Endodermal cell (in vitro differentiated cells): ENCODE data around the gene PCBP4. TPM values are rescaled to one million over a fixed set of nuclear protein-coding genes. Genes with fewer than 3 reads are reported as not detected.

Experiments used
- DNase-seq: peaks from one replicate; pipeline ENCODE4 v3.0.0-alpha.2; 2017
- H3K27ac ChIP-seq: 2 replicates; pipeline ENCODE4 v1.5.1; 2013; ENCODE audit warnings: mild to moderate bottlenecking, low read depth, low read length, moderate library complexity
- H3K27me3 ChIP-seq: 2 replicates; pipeline ENCODE4 v1.6.1; 2013; ENCODE audit warnings: mild to moderate bottlenecking, low read length, moderate library complexity; ENCODE audit not compliant: insufficient read depth, control insufficient read depth, poor library complexity, severe bottlenecking
- H3K36me3 ChIP-seq: 2 replicates; pipeline ENCODE4 v1.7.0; 2013; ENCODE audit warnings: mild to moderate bottlenecking, low read length, moderate library complexity; ENCODE audit not compliant: control insufficient read depth, insufficient read depth
- H3K4me1 ChIP-seq: one replicate; pipeline ENCODE4 v1.7.0; 2013; ENCODE audit warnings: low read length; ENCODE audit not compliant: control insufficient read depth, insufficient read depth
- H3K4me3 ChIP-seq: 2 replicates; pipeline ENCODE4 v1.5.1; 2013; ENCODE audit warnings: mild to moderate bottlenecking, low read length, moderate library complexity
- H3K9ac ChIP-seq: 2 replicates; pipeline ENCODE4 v1.6.1; 2013; ENCODE audit warnings: mild to moderate bottlenecking, low read length, moderate library complexity; ENCODE audit not compliant: poor library complexity, severe bottlenecking; ENCODE audit errors: extremely low read depth
- H3K9me3 ChIP-seq: 2 replicates; pipeline ENCODE4 v1.6.1; 2013; ENCODE audit warnings: mild to moderate bottlenecking, low read length, moderate library complexity; ENCODE audit not compliant: control insufficient read depth
- H3K27ac Mint-ChIP-seq: 2 replicates; pipeline ENCODE4 v1.8.0; 2020; ENCODE audit warnings: mixed read lengths
- H3K27me3 Mint-ChIP-seq: 2 replicates; pipeline ENCODE4 v1.8.0; 2021; ENCODE audit warnings: mild to moderate bottlenecking, mixed read lengths; ENCODE audit not compliant: insufficient read depth
- H3K36me3 Mint-ChIP-seq: 2 replicates; pipeline ENCODE4 v1.8.0; 2020; ENCODE audit warnings: low read depth, mixed read lengths
- H3K4me1 Mint-ChIP-seq: 2 replicates; pipeline ENCODE4 v1.8.0; 2020; ENCODE audit warnings: mixed read lengths
- H3K4me3 Mint-ChIP-seq: 2 replicates; pipeline ENCODE4 v1.8.0; 2020; ENCODE audit warnings: mild to moderate bottlenecking, moderate library complexity, mixed read lengths
- H3K9me3 Mint-ChIP-seq: 2 replicates; pipeline ENCODE4 v1.8.0; 2020; ENCODE audit warnings: mild to moderate bottlenecking, mixed read lengths
- WGBS, 2 experiments: methylation state at CpG; one replicate each; pipeline versions ENCODE4 v1.1.5 to v1.1.7; 2013; ENCODE audit warnings: missing lambda C conversion rate in 2 of 2, mixed read lengths in 1 of 2; ENCODE audit not compliant: insufficient coverage in 1 of 2, insufficient read length in 1 of 2; 5-methylcytosine and 5-hydroxymethylcytosine counted together
- total RNA-seq, 2 donors: library from RNA; stranded (reverse); fragmentation: NEBNext Ultra II Directional in 1 of 2; extraction: Animal tissue kit (Norgen Biotek cat#: 25700) in 1 of 2; gene quantifications; 2 replicates in 1 of 2; 3 replicates in 1 of 2; pipeline ENCODE4 v1.2.1, GENCODE V29; 2021
- TF ChIP-seq, protein P1 (sequence below): fragments of 200-600 bp; sonication (generic); conservative IDR thresholded peaks from 2 replicates; pipeline ENCODE4 v1.5.0; 2021; ENCODE audit warnings: antibody characterized with exemption, mild to moderate bottlenecking

Gene PCBP4
- total RNA-seq, 2 donors from 2014 or later: 54.1 to 68.1 TPM

DNA sequence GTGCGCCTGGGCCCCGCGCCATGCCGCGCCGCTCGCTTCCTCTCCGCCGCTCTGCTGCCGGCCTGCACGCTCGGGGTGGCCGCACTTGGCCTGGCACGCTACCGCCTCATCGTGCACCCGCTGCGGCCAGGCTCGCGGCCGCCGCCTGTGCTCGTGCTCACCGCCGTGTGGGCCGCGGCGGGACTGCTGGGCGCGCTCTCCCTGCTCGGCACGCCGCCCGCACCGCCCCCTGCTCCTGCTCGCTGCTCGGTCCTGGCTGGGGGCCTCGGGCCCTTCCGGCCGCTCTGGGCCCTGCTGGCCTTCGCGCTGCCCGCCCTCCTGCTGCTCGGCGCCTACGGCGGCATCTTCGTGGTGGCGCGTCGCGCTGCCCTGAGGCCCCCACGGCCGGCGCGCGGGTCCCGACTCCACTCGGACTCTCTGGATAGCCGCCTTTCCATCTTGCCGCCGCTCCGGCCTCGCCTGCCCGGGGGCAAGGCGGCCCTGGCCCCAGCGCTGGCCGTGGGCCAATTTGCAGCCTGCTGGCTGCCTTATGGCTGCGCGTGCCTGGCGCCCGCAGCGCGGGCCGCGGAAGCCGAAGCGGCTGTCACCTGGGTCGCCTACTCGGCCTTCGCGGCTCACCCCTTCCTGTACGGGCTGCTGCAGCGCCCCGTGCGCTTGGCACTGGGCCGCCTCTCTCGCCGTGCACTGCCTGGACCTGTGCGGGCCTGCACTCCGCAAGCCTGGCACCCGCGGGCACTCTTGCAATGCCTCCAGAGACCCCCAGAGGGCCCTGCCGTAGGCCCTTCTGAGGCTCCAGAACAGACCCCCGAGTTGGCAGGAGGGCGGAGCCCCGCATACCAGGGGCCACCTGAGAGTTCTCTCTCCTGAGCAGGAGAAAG, 11.1 kb downstream of the PCBP4 start:
- peak overlapping the region; percentile 40 for H3K4me3 Mint-ChIP-seq
- TF ChIP-seq, protein P1, sequence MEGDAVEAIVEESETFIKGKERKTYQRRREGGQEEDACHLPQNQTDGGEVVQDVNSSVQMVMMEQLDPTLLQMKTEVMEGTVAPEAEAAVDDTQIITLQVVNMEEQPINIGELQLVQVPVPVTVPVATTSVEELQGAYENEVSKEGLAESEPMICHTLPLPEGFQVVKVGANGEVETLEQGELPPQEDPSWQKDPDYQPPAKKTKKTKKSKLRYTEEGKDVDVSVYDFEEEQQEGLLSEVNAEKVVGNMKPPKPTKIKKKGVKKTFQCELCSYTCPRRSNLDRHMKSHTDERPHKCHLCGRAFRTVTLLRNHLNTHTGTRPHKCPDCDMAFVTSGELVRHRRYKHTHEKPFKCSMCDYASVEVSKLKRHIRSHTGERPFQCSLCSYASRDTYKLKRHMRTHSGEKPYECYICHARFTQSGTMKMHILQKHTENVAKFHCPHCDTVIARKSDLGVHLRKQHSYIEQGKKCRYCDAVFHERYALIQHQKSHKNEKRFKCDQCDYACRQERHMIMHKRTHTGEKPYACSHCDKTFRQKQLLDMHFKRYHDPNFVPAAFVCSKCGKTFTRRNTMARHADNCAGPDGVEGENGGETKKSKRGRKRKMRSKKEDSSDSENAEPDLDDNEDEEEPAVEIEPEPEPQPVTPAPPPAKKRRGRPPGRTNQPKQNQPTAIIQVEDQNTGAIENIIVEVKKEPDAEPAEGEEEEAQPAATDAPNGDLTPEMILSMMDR: peak; percentile 78

DNA sequence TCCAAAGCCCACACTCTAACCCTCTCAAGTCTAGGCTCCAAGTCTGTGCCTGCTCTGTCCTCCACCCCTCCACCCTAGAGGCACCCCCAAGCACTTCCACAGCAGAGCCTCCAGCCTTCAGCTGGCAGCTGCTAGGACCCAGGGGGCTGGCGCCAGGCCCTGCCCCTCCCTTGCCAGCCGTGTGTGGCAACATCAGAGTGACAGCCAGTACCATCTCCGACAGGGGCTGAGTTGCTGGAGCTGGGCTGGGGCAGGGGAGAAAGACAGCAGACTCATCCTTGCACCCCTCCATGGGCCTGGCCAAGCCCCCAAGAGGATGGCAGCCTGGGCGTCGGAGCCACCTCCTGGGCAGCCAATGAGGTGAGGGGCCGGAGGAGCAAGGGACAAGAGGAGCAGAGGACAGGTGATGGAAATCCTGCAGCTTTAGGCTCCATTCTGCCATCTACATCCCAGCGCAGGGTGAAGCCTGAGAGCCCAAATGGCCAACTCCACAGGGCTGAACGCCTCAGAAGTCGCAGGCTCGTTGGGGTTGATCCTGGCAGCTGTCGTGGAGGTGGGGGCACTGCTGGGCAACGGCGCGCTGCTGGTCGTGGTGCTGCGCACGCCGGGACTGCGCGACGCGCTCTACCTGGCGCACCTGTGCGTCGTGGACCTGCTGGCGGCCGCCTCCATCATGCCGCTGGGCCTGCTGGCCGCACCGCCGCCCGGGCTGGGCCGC, 11.9 kb downstream of the PCBP4 start, which contains the start of gene GPR62:
Gene GPR62, plus strand, starts transcription at position 207 of the 718 bp plus-strand sequence. Its CDS starts 272 bp downstream, at position 479.
- peaks cover 2% of the 10 kb centered on the region for H3K4me1 Mint-ChIP-seq
- Histone ChIP-seq H3K4me1 (no peaks in the 10 kb centered on the region), H3K9me3 (no peaks in the 10 kb centered on the region), H3K36me3 (peaks cover 35% of the 10 kb centered on the region), H3K27ac (no peak within 1 kb of the TSS), H3K4me3 (no peak within 1 kb of the TSS), H3K27me3 (peaks cover 35% of the 10 kb centered on the region), H3K9ac (no peak within 1 kb of the TSS)
- WGBS, 2 experiments: 40 to 49% methylated on average over 19 to 33 of the region's 33 CpGs
- TF ChIP-seq, protein P1: no peak
- no peak for DNase-seq
- no peak within 1 kb of the TSS for H3K27ac Mint-ChIP-seq
- no peaks in the 10 kb centered on the region for H3K9me3 Mint-ChIP-seq
- H3K36me3 Mint-ChIP-seq: peaks cover 11% of the 10 kb centered on the region
- H3K27me3 Mint-ChIP-seq: peaks cover 55% of the 10 kb centered on the region
- H3K4me3 Mint-ChIP-seq: peak within 1 kb of the TSS; percentile 40

More for the DNA sequence above, 11.1 kb downstream of the PCBP4 start:
- Mint-ChIP-seq H3K9me3 (no peaks in the 10 kb centered on the region), H3K27ac (no peak overlapping the region), H3K27me3 (peaks cover 47% of the 10 kb centered on the region), H3K4me1 (peaks cover 2% of the 10 kb centered on the region), H3K36me3 (peaks cover 13% of the 10 kb centered on the region)
- Histone ChIP-seq H3K9ac (no peak overlapping the region), H3K4me3 (no peak overlapping the region), H3K4me1 (no peaks in the 10 kb centered on the region), H3K9me3 (no peaks in the 10 kb centered on the region), H3K36me3 (peaks cover 42% of the 10 kb centered on the region), H3K27ac (no peak overlapping the region), H3K27me3 (peaks cover 27% of the 10 kb centered on the region)
- DNase-seq: peak; percentile 91
- WGBS, 2 experiments: 18 to 22% methylated on average over 52 to 97 of the region's 97 CpGs

DNA sequence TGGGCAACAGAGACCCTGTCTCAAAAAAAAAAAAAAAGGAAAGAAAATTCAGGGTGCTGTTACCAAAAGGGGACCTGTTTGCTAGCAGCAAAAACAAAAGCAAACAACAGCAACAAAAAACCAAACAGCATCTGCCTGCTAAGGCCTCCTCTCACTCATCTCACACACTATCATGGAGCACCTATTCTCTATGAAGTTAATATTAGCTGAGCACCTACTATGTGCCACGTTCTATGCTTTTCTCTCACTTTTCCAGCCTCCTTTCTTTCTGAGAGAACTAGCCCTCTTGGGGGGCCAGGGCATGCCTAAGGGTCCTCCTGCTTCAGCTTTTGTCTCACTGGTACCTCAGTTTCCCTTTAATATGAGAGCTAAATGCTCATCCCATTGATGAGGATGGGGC, 12.5 kb downstream of the PCBP4 start:
- Mint-ChIP-seq H3K4me3 (no peak overlapping the region), H3K36me3 (peaks cover 11% of the 10 kb centered on the region), H3K27ac (no peak overlapping the region), H3K9me3 (no peaks in the 10 kb centered on the region), H3K4me1 (peaks cover 2% of the 10 kb centered on the region), H3K27me3 (peaks cover 61% of the 10 kb centered on the region)
- Histone ChIP-seq H3K36me3 (peaks cover 28% of the 10 kb centered on the region), H3K9me3 (no peaks in the 10 kb centered on the region), H3K4me1 (no peaks in the 10 kb centered on the region), H3K9ac (no peak overlapping the region), H3K27me3 (peaks cover 36% of the 10 kb centered on the region), H3K27ac (no peak overlapping the region), H3K4me3 (no peak overlapping the region)
- WGBS, 2 experiments: 93 to 100% methylated on average over 1 of the region's 1 CpG
- DNase-seq: no peak
- TF ChIP-seq, protein P1: no peak
